HG03060 (cell line): ENCODE results near the gene NR0B1.

ENCODE experiments used
- ATAC-seq: cut with Tn5 transposase; IDR thresholded peaks from one replicate; pipeline ENCODE4 v1.9.1; 2021; ENCODE audit warnings: low read depth, moderate number of reproducible peaks; ENCODE audit not compliant: unreplicated experiment

NR0B1 gene

GRCh38 chrX:30278365-30278764, 30.8 kb downstream of the NR0B1 start:
- ATAC-seq = no peak

GRCh38 chrX:30275498-30275897, 33.7 kb downstream of the NR0B1 start:
- ATAC-seq = no peak

GRCh38 chrX:30270639-30271038, 38.6 kb downstream of the NR0B1 start:
- ATAC-seq = no peak

GRCh38 chrX:30262763-30263162, 46.4 kb downstream of the NR0B1 start:
- ATAC-seq = no peak

- ATAC-seq = no peak
These were observed 48.2 kb downstream of the NR0B1 start for GRCh38 chrX:30261012-30261411.

- no peak for ATAC-seq
These were observed 49.3 kb downstream of the NR0B1 start for GRCh38 chrX:30259927-30260326.
